HG02571 (cell line): Measurements from ENCODE around the gene SF3B5.
"Not testable (repeated sequence)": the region's sequence is repeated elsewhere in the genome, so short reads cannot be mapped to it uniquely, and the experiment has no call there.

ENCODE experiments used
- ATAC-seq: cut with Tn5 transposase; IDR thresholded peaks from one replicate; pipeline ENCODE4 v1.9.1; 2021; ENCODE audit warnings: mild to moderate bottlenecking, moderate library complexity; ENCODE audit not compliant: unreplicated experiment

Gene SF3B5

GRCh38 chr6:144064402-144065212 is 30.8 kb downstream of the SF3B5 start:
- peak; percentile 20 for ATAC-seq

DNA sequence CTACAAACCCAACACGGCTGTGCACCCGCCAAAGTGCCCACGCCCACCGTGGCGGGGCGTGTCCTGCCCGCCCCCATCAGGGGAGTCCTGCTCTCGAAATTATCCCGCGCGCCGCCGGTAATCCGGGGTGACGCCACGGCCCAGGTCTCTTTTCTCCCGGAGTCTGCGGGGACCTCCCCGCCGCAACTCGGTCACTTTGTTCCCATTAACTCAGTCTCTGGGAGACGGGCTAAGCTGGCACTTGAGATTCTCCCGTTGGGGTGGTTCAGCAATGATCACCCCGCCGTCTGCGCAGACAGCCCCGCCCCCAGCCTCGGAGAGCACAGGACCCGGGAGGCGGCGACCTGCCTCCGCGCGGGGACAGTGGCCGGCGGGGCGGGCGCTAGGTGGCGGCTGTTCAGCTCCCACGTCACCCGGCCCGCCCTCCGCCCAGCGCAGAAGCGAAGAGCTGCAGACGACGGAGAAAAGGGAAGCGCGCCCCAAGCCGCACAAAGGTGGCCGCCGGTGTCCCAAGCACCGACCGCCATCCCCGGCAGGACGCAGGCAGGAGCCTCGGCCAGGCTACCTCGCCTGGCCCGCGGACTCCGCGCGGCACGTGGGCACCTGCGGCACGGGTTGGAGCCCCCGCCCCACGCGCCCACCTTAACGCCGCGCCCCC is 31.5 kb downstream of the SF3B5 start:
- peak; percentile 79 for ATAC-seq

DNA sequence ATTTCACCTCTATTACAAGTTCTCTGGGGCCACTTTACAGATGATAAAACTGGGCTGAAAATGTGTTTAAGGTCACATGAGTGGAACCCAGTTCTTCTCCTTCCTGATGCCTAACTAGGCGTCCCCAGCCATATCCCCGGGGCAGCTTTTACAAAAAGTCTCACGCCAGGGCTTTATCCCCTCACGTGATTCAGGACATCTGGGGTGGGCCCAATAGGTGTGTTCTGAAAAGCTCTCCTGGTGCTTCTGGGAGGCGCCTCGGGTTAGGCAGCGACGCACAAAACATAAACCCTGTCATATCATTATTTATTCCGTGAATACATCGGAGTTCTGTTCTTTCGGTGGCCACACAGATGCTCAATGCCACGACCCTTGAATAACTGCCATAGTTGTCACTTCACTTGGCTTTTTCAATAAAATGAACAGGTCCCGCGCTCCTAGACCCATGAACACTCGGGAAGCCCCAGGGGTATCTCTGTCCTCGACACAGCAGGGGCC is 32.1 kb downstream of the SF3B5 start:
- ATAC-seq, result no peak

- ATAC-seq, result no peak
Measured at GRCh38 chr6:144062786-144063185, 32.6 kb downstream of the SF3B5 start.

GRCh38 chr6:144059139-144059538 is 36.2 kb downstream of the SF3B5 start:
- ATAC-seq, result no peak

DNA sequence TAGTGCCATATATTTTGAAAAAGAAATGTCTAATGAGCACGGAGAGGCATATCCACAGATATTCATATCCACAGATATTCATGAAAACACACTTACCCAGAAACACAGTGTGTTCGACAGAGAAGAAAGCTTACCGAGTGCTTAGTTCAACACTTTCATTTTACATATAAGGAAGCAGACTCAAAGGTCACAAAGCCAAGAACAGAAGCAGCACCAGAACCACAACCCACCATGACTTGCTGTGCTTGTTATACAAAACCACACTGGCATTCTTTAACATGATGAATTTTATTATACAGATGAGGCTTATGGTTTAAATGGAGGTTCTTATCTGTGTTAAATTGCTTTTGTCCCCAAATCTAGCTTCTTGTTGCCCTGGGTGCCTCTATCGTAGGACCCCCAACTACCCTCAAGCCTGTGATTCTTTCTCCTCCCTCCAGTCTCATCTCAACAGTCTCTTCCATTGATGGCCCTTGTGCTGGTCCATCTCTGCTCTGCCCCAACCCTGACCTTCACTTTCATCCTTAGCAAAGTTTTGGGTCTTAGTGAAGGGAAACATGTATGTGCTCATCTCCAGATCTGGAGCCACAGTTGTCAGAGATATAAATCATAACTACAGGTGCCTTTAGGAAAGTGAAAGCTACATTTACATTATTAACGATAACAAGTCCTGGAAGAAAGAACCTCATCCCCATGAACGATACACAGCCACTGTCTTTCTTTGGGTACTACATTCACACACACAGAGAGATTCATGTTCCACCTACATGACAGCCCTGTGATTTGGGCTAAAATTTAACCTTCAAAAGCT is 40.0 kb downstream of the SF3B5 start:
- peak; percentile 94 for ATAC-seq

DNA sequence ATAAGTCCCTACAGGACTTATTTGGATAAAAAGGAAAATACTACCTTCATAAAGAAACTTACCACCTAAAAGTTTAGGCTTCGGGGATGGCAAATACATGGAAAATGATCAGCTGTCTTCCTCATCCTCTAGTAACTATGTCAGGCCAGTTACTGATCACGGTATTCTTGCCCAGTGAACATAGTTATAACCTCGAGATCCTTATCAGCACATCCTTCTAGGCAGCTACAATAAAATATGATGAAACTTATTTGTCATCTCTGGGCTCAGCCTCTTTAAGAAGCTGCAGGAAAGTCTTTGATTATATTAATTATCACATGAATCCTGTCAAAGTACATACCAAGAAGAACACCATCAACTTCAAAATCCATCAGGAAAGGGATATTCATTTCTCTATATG is 41.8 kb downstream of the SF3B5 start:
- no peak for ATAC-seq

GRCh38 chr6:144052488-144052887 is 42.9 kb downstream of the SF3B5 start:
- no peak for ATAC-seq

- ATAC-seq, result no peak
Measured at GRCh38 chr6:144049386-144049785, 46.0 kb downstream of the SF3B5 start.

DNA sequence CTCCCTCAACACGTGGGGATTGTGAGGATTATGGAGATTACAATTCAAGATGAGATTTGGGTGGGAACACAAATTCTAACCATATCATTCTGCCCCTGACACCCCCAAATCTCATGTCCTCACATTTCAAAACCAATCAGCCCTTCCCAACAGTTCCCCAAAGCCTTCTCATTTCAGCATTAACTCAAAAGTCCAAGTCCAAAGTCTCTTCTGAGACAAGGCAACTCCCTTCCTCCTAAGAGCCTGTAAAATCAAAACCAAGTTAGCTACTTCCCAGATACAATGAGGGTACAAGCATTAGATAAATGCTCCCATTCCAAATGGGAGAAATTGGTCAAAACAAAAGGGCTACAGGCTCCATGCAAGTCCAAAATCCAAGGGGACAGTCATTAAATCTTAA is 47.7 kb downstream of the SF3B5 start:
- ATAC-seq, result no peak

GRCh38 chr6:144046672-144047071 is 48.7 kb downstream of the SF3B5 start:
- ATAC-seq, result not testable (repeated sequence)

DNA sequence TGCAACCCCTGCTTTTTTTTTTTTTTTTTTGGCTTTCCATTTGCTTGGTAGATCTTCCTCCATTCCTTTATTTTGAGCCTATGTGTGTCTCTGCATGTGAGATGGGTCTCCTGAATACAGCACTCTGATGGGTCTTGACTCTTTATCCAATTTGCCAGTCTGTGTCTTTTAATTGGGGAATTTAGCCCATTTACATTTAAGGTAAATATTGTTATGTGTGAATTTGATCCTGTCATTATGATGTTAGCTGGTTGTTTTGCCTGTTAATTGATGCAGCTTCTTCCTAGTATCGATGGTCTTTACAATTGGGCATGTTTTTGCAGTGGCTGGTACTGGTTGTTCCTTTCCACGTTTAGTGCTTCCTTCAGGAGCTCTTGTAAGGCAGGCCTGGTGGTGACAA is 50.4 kb downstream of the SF3B5 start:
- not testable (repeated sequence) for ATAC-seq
